ENCODE data around the gene CAPN8.

Gene CAPN8

GRCh38 chr1:223665592-223666312 is at the start of gene CAPN8:
CAPN8 (minus strand) TSS chr1:223665701; CDS start chr1:223665646, 55 bp downstream.
- TF ChIP-seq, protein P1, sequence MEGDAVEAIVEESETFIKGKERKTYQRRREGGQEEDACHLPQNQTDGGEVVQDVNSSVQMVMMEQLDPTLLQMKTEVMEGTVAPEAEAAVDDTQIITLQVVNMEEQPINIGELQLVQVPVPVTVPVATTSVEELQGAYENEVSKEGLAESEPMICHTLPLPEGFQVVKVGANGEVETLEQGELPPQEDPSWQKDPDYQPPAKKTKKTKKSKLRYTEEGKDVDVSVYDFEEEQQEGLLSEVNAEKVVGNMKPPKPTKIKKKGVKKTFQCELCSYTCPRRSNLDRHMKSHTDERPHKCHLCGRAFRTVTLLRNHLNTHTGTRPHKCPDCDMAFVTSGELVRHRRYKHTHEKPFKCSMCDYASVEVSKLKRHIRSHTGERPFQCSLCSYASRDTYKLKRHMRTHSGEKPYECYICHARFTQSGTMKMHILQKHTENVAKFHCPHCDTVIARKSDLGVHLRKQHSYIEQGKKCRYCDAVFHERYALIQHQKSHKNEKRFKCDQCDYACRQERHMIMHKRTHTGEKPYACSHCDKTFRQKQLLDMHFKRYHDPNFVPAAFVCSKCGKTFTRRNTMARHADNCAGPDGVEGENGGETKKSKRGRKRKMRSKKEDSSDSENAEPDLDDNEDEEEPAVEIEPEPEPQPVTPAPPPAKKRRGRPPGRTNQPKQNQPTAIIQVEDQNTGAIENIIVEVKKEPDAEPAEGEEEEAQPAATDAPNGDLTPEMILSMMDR (IDR thresholded peaks at IDR 0.05; ENCODE audit: insufficient read depth, low read length, poor library complexity, severe bottlenecking): no peak
- Histone ChIP-seq H3K27me3 (replicated peaks; ENCODE audit: control insufficient read depth, insufficient read depth, low read length) (peaks cover 4% of the 10 kb centered on the region), H3K4me3 (replicated peaks; ENCODE audit: low read depth, low read length) (no peak within 1 kb of the TSS), H3K36me3 (ENCODE audit: control insufficient read depth, insufficient read depth, low read length) (no peaks in the 10 kb centered on the region)
- no peak for DNase-seq (ENCODE audit: extremely low read depth, insufficient read length)

DNA sequence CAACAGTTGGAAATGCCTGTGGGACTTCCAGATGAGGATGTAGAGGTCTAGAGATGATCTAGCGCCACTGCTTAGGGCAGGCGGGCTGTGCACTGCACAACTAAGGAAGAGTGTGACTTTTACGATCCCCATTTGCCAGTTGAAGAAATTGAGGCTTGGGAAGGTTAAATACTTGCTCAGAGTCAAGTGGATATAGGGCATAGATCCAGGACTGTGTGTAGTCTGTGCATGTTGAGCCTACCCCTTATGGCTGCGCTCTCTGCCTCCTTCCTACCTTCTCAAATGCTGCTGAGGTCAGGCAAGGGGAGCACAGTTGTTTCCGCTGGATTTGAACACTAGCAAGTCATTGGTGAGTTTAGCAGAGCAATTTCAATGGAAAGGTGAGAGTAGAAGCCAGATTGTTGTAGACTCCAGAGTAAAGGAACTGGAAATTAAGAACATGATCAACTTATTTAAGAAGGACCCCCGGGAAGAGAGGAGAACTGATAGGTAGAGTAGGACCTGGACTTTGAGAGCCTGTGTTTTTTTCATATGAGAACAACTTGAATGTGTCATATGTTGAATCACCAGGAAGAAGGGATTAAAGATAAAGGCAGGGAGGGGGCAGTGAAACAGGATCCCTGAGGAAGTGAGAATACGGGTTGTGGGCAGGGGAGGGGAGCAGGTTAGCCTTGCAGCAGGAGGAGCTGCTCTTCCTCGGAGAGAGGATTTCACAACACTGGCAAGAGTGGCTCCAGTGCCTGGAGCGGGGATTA is 49.5 kb upstream of the CAPN8 start:
- Histone ChIP-seq H3K4me3 (replicated peaks; ENCODE audit: low read depth, low read length) (peak overlapping the region; percentile 47), H3K36me3 (ENCODE audit: control insufficient read depth, insufficient read depth, low read length) (peaks cover 4% of the 10 kb centered on the region), H3K27me3 (replicated peaks; ENCODE audit: control insufficient read depth, insufficient read depth, low read length) (no peaks in the 10 kb centered on the region)
- DNase-seq (ENCODE audit: extremely low read depth, insufficient read length): no peak
- TF ChIP-seq, protein P1 (IDR thresholded peaks at IDR 0.05; ENCODE audit: insufficient read depth, low read length, poor library complexity, severe bottlenecking): peak; percentile 7

DNA sequence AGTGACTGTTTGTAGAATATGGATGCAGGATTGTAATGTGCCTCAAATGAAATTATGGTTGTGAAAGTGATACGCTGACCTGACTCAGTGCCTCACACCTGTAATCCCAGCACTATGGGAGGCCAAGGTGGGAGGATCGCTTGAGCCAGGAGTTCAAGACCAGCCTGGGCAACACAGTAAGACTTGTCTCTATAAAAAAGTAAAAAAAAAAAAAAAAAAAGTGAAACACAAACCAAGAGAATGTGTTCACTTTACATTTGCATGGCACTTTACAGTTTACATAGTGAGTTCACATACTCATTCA is 48.9 kb upstream of the CAPN8 start:
- Histone ChIP-seq H3K4me3 (replicated peaks; ENCODE audit: low read depth, low read length) (peak overlapping the region; percentile 89), H3K27me3 (replicated peaks; ENCODE audit: control insufficient read depth, insufficient read depth, low read length) (no peaks in the 10 kb centered on the region), H3K36me3 (ENCODE audit: control insufficient read depth, insufficient read depth, low read length) (peaks cover 2% of the 10 kb centered on the region)
- TF ChIP-seq, protein P1 (IDR thresholded peaks at IDR 0.05; ENCODE audit: insufficient read depth, low read length, poor library complexity, severe bottlenecking): no peak
- DNase-seq (ENCODE audit: extremely low read depth, insufficient read length): no peak

GRCh38 chr1:223713546-223714420 is 48.3 kb upstream of the CAPN8 start:
- TF ChIP-seq, protein P1 (IDR thresholded peaks at IDR 0.05; ENCODE audit: insufficient read depth, low read length, poor library complexity, severe bottlenecking): no peak
- H3K36me3 ChIP-seq (ENCODE audit: control insufficient read depth, insufficient read depth, low read length): peaks cover 2% of the 10 kb centered on the region
- no peak for DNase-seq (ENCODE audit: extremely low read depth, insufficient read length)
- no peaks in the 10 kb centered on the region; the same call in 1 of the 2 replicates for H3K27me3 ChIP-seq (replicated peaks; ENCODE audit: control insufficient read depth, insufficient read depth, low read length)
- peak overlapping the region; percentile 89 for H3K4me3 ChIP-seq (replicated peaks; ENCODE audit: low read depth, low read length)

DNA sequence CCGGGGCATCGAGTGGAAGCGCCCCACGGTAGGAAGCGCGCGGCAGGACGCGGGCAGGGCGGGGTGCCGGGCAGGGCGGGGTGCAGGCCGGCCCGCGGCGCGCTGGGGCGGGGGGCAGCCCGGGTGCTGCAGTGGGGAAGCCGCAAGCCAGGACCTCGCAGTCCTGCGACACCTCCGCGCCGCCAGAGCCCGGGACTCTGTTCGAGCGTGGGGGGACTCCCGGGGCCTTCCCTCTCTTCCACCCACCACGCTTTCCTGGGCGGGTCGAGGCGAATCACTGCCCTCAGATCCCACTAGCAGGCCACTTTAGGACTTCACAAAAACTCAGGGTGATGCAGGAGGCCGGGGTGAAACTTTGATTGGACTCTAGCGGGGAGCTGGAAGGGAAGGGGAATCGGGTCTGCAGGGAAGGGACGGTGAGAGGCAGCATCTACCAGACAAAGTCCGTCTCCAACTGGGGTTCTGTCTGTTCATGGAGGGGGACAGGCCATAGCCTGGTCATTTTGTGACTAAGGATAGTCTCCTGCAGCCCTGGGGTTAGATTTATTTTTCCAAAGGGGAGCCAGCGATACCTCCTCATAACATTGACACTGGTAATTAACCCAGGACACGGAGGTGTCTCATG is 47.5 kb upstream of the CAPN8 start:
- H3K27me3 ChIP-seq (replicated peaks; ENCODE audit: control insufficient read depth, insufficient read depth, low read length): no peaks in the 10 kb centered on the region; the same call in 1 of the 2 replicates
- peaks cover 2% of the 10 kb centered on the region for H3K36me3 ChIP-seq (ENCODE audit: control insufficient read depth, insufficient read depth, low read length)
- TF ChIP-seq, protein P1 (IDR thresholded peaks at IDR 0.05; ENCODE audit: insufficient read depth, low read length, poor library complexity, severe bottlenecking): no peak
- DNase-seq (ENCODE audit: extremely low read depth, insufficient read length): no peak
- peak overlapping the region; percentile 89 for H3K4me3 ChIP-seq (replicated peaks; ENCODE audit: low read depth, low read length)

Data from GM06990 (cell line).